ENCODE measurements around the gene NDUFA11.
A peak's percentile ranks its signal among the peaks of the same experiment; 100 is the strongest.
"Not testable (repeated sequence)": the region's sequence is repeated elsewhere in the genome, so short reads cannot be mapped to it uniquely, and the experiment has no call there.

The NDUFA11 gene

GRCh38 chr19:5863030-5863665 lies 40.4 kb downstream of the NDUFA11 start:
- H3K9me3 ChIP-seq (ENCODE audit: severe bottlenecking): peaks cover under 1% of the 10 kb centered on the region
- TF ChIP-seq CTCF (IDR thresholded peaks at IDR 0.05; ENCODE audit: low read depth, low read length): no peak
- H3K27ac ChIP-seq: no peak overlapping the region
- no peaks in the 10 kb centered on the region for H3K36me3 ChIP-seq
- no peaks in the 10 kb centered on the region for H3K27me3 ChIP-seq (ENCODE audit: insufficient read depth, low read depth, severe bottlenecking)
- DNase-seq: no peak
- no peak overlapping the region for H3K4me3 ChIP-seq (ENCODE audit: low read depth, low read length)

- TF ChIP-seq CTCF (IDR thresholded peaks at IDR 0.05; ENCODE audit: low read depth, low read length): no peak
- peaks cover 6% of the 10 kb centered on the region for H3K9me3 ChIP-seq (ENCODE audit: severe bottlenecking)
- H3K36me3 ChIP-seq: no peaks in the 10 kb centered on the region
- no peak overlapping the region for H3K4me3 ChIP-seq (ENCODE audit: low read depth, low read length)
- H3K27ac ChIP-seq: no peak overlapping the region
- H3K27me3 ChIP-seq (ENCODE audit: insufficient read depth, low read depth, severe bottlenecking): no peaks in the 10 kb centered on the region
- DNase-seq: peak; percentile 53
Measured at GRCh38 chr19:5857203-5858081, 46.1 kb downstream of the NDUFA11 start.

GRCh38 chr19:5855151-5855550 lies 48.4 kb downstream of the NDUFA11 start:
- not testable (repeated sequence) for H3K9me3 ChIP-seq (ENCODE audit: severe bottlenecking); H3K36me3 ChIP-seq; H3K27me3 ChIP-seq (ENCODE audit: insufficient read depth, low read depth, severe bottlenecking); H3K4me3 ChIP-seq (ENCODE audit: low read depth, low read length)
- peak overlapping the region; percentile 59; the same call in 1 of the 2 replicates for H3K27ac ChIP-seq
- DNase-seq: peak; percentile 65

- H3K27me3 ChIP-seq (ENCODE audit: insufficient read depth, low read depth, severe bottlenecking); H3K36me3 ChIP-seq; H3K9me3 ChIP-seq (ENCODE audit: severe bottlenecking): not testable (repeated sequence)
- peak overlapping the region; percentile 59 for H3K27ac ChIP-seq
- peak; percentile 61 for DNase-seq
- H3K4me3 ChIP-seq (ENCODE audit: low read depth, low read length): peak overlapping the region; percentile 11
Measured at GRCh38 chr19:5854121-5854520, 49.5 kb downstream of the NDUFA11 start.

- H3K27ac ChIP-seq: no peak within 1 kb of the TSS; the same call in 1 of the 2 replicates
- peaks cover 2% of the 10 kb centered on the region for H3K9me3 ChIP-seq (ENCODE audit: severe bottlenecking)
- peak; percentile 26 for DNase-seq
- H3K36me3 ChIP-seq: no peaks in the 10 kb centered on the region
- H3K27me3 ChIP-seq (ENCODE audit: insufficient read depth, low read depth, severe bottlenecking): no peaks in the 10 kb centered on the region
- no peak within 1 kb of the TSS for H3K4me3 ChIP-seq (ENCODE audit: low read depth, low read length)
- TF ChIP-seq CTCF (IDR thresholded peaks at IDR 0.05; ENCODE audit: low read depth, low read length): no peak
Measured at GRCh38 chr19:5851302-5851701, 52.3 kb downstream of the NDUFA11 start, which contains the start of gene FUT3. FUT3 (minus strand) TSS chr19:5851449.

- no peak overlapping the region for H3K27ac ChIP-seq
- DNase-seq: no peak
- no peaks in the 10 kb centered on the region for H3K36me3 ChIP-seq
- H3K9me3 ChIP-seq (ENCODE audit: severe bottlenecking): peaks cover 2% of the 10 kb centered on the region
- TF ChIP-seq CTCF (IDR thresholded peaks at IDR 0.05; ENCODE audit: low read depth, low read length): no peak
- H3K4me3 ChIP-seq (ENCODE audit: low read depth, low read length): no peak overlapping the region
- no peaks in the 10 kb centered on the region for H3K27me3 ChIP-seq (ENCODE audit: insufficient read depth, low read depth, severe bottlenecking)
Measured at GRCh38 chr19:5850743-5851293, 52.8 kb downstream of the NDUFA11 start.
